GM21576 (cell line): Measurements from ENCODE around the gene BTBD16.

ENCODE experiments used
- ATAC-seq: cut with Tn5 transposase; IDR thresholded peaks from one replicate; pipeline ENCODE4 v1.9.1; 2021; ENCODE audit warnings: mild to moderate bottlenecking, moderate library complexity; ENCODE audit not compliant: unreplicated experiment

Gene BTBD16

GRCh38 chr10:122246830-122247520 is 24.1 kb upstream of the BTBD16 start:
- ATAC-seq: no peak

- no peak for ATAC-seq
Observed at GRCh38 chr10:122248356-122249302, 22.5 kb upstream of the BTBD16 start.

- no peak for ATAC-seq
Observed at GRCh38 chr10:122249303-122249850, 21.7 kb upstream of the BTBD16 start.

GRCh38 chr10:122249991-122250750 is 20.9 kb upstream of the BTBD16 start:
- ATAC-seq: no peak

GRCh38 chr10:122251459-122252255 is 19.4 kb upstream of the BTBD16 start:
- no peak for ATAC-seq

- no peak for ATAC-seq
Observed at GRCh38 chr10:122252805-122253204, 18.3 kb upstream of the BTBD16 start.

GRCh38 chr10:122253605-122254004 is 17.5 kb upstream of the BTBD16 start:
- no peak for ATAC-seq

GRCh38 chr10:122254831-122255230 is 16.3 kb upstream of the BTBD16 start:
- ATAC-seq: no peak

- no peak for ATAC-seq
Observed at GRCh38 chr10:122255509-122256301, 15.4 kb upstream of the BTBD16 start.

- ATAC-seq: no peak
Observed at GRCh38 chr10:122257041-122257440, 14.1 kb upstream of the BTBD16 start.

- no peak for ATAC-seq
Observed at GRCh38 chr10:122258136-122259074, 12.7 kb upstream of the BTBD16 start.

- no peak for ATAC-seq
Observed at GRCh38 chr10:122259075-122259466, 12.0 kb upstream of the BTBD16 start.

- no peak for ATAC-seq
Observed at GRCh38 chr10:122261584-122261983, 9.5 kb upstream of the BTBD16 start.

GRCh38 chr10:122263971-122264370 is 7.1 kb upstream of the BTBD16 start:
- ATAC-seq: no peak

- ATAC-seq: no peak
Observed at GRCh38 chr10:122264436-122264835, 6.7 kb upstream of the BTBD16 start.

- no peak for ATAC-seq
Observed at GRCh38 chr10:122264931-122265330, 6.2 kb upstream of the BTBD16 start.

GRCh38 chr10:122265896-122266295 is 5.2 kb upstream of the BTBD16 start:
- ATAC-seq: no peak
